ENCODE measurements around the gene ATG10. TPM values are rescaled to one million over a fixed set of nuclear protein-coding genes. Genes with fewer than 3 reads are reported as not detected.
"Not testable (repeated sequence)": the region's sequence is repeated elsewhere in the genome, so short reads cannot be mapped to it uniquely, and the experiment has no call there.

Gene ATG10
- total RNA-seq, 1 donor from 2014 or later = 8.1 TPM

GRCh38 chr5:81983148-81983547, 11.3 kb downstream of the ATG10 start:
- ATAC-seq = not testable (repeated sequence)

- ATAC-seq = not testable (repeated sequence)
These were observed 11.7 kb downstream of the ATG10 start for GRCh38 chr5:81983563-81983962.

GRCh38 chr5:81986126-81986525, 14.3 kb downstream of the ATG10 start:
- no peak for ATAC-seq

GRCh38 chr5:81989204-81989603, 17.4 kb downstream of the ATG10 start:
- no peak for ATAC-seq

- no peak for ATAC-seq
These were observed 22.9 kb downstream of the ATG10 start for GRCh38 chr5:81994679-81995078.

GRCh38 chr5:81995407-81995806, 23.6 kb downstream of the ATG10 start:
- no peak for ATAC-seq

GRCh38 chr5:82004511-82004910, 32.7 kb downstream of the ATG10 start:
- ATAC-seq = no peak

- not testable (repeated sequence) for ATAC-seq
These were observed 38.0 kb downstream of the ATG10 start for GRCh38 chr5:82009869-82010268.

- ATAC-seq = no peak
These were observed 38.9 kb downstream of the ATG10 start for GRCh38 chr5:82010696-82011095.

GRCh38 chr5:82011761-82012160, 39.9 kb downstream of the ATG10 start:
- no peak for ATAC-seq

GRCh38 chr5:82014644-82015043, 42.8 kb downstream of the ATG10 start:
- ATAC-seq = not testable (repeated sequence)

- ATAC-seq = no peak
These were observed 46.6 kb downstream of the ATG10 start for GRCh38 chr5:82018462-82018861.

- ATAC-seq = no peak
These were observed 47.7 kb downstream of the ATG10 start for GRCh38 chr5:82019342-82020138.

- ATAC-seq = no peak
These were observed 50.7 kb downstream of the ATG10 start for GRCh38 chr5:82022499-82022898.

- ATAC-seq = no peak
These were observed 51.8 kb downstream of the ATG10 start for GRCh38 chr5:82023644-82024043.

GRCh38 chr5:82031220-82032119, 59.6 kb downstream of the ATG10 start:
- ATAC-seq = peak; percentile 82

- not testable (repeated sequence) for ATAC-seq
These were observed 71.1 kb downstream of the ATG10 start for GRCh38 chr5:82042894-82043293.

- ATAC-seq = no peak
These were observed 72.2 kb downstream of the ATG10 start for GRCh38 chr5:82044010-82044409.

GRCh38 chr5:82045554-82046275, 73.9 kb downstream of the ATG10 start:
- ATAC-seq = no peak

GRCh38 chr5:82046276-82046647, 74.4 kb downstream of the ATG10 start:
- no peak for ATAC-seq

- no peak for ATAC-seq
These were observed 79.1 kb downstream of the ATG10 start for GRCh38 chr5:82050955-82051354.

GRCh38 chr5:82054004-82054710, 82.3 kb downstream of the ATG10 start:
- no peak for ATAC-seq

All from esophagus mucosa (tissue), 1 donor.